ENCODE data around the gene SAXO2. TPM values are rescaled to one million over a fixed set of nuclear protein-coding genes. Genes with fewer than 3 reads are reported as not detected.
"Not testable (repeated sequence)": the region's sequence is repeated elsewhere in the genome, so short reads cannot be mapped to it uniquely, and the experiment has no call there.

The SAXO2 gene
- polyA plus RNA-seq, 4 donors, result 5.1 to 6.9 (median 5.9) TPM

DNA sequence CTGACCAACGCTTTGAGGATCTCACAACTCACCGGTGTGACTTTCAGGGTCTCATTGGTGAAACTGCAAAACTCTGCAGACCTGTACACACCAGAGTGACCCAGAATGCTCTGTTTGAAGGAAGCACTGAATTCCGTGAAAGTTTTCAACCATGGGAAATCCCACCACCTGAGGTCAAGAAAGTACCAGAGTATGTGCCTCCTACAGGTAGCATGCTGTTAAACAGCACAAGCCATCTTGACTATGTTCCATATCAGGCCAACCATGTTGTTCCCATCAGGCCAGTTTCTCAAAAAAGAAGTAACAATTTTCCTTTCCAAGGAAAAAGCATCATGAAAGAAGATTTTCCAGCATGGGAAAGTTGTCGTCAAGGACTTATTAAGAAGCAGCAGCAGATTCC, 19.8 kb downstream of the SAXO2 start:
- not testable (repeated sequence) for DNase-seq (ENCODE audit: low read depth in 4 of 4, low spot score in 3 of 4)

DNA sequence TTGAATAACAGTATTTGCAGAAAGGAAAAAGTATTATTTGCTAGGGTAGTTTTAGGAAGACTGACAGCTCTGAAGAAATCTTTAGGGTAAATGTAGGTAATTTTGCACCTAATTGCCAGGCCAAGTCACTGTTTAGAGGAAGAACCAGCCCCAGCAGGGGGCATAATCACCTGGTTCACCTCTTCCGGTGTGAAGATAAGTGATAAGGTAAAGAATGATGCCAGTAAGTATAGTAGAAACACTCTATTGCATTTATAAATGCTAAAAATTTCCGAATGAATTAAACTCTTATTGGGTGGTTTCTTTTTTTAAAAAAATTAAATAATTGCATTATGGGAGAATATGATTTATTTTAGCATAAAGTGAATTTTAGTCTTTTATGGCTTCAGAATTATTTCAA, 21.8 kb downstream of the SAXO2 start:
- DNase-seq (ENCODE audit: low read depth in 4 of 4, low spot score in 3 of 4), result not testable (repeated sequence)

DNA sequence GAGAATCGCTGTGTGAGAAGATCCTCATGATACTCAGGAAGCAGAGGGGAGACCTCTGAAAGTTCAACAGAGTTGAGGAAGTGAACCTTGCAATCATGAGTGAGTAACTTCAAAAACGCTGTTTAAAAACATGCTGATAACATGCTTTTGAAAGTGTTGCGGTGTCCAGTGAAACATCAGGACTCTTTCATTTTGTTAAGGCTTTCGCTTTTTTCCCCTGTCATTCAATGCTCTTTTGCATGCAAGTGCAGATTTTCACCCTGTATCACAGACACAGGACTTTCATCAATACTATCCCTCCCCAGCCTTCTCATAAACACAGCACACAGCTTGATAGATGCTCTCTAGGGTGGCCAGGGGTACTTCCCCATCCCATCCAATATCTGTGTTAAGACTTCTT, 23.9 kb downstream of the SAXO2 start:
- not testable (repeated sequence) for DNase-seq (ENCODE audit: low read depth in 4 of 4, low spot score in 3 of 4)

DNA sequence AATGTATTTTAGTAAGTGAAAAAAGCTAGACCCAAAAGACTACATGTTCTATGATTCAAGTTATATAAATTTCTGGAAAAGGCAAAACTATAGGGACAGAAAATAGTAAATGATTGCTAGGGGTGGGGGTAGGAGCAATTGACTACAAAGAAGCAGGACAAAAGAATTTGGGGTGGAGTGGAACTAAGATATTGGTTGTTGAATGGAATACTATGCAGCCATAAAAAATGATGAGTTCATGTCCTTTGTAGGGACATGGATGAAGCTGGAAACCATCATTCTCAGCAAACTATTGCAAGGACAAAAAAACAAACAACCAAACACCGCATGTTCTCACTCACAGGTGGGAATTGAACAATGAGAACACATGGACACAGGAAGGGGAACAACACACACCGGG, 25.6 kb downstream of the SAXO2 start:
- not testable (repeated sequence) for DNase-seq (ENCODE audit: low read depth in 4 of 4, low spot score in 3 of 4)

DNA sequence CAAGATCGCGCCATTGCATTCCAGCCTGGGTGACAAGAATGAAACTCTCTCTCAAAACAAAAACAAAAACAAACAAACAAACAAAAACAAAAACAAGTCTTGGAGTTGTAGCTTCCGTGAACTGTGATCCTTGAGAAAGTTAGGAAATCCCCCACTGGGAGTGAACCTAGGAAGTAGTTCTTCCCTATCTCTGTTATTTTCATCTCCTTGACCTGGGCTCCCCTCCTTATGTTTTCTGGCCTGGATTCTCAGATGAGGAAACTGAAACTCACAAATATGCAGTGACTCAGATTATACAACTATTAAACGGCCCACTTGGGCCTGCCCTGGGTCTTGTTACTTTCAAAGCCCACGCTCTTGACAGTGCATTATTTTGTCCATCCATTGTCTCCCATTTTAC, 29.7 kb downstream of the SAXO2 start:
- DNase-seq (ENCODE audit: low read depth in 4 of 4, low spot score in 3 of 4), result no peak

DNA sequence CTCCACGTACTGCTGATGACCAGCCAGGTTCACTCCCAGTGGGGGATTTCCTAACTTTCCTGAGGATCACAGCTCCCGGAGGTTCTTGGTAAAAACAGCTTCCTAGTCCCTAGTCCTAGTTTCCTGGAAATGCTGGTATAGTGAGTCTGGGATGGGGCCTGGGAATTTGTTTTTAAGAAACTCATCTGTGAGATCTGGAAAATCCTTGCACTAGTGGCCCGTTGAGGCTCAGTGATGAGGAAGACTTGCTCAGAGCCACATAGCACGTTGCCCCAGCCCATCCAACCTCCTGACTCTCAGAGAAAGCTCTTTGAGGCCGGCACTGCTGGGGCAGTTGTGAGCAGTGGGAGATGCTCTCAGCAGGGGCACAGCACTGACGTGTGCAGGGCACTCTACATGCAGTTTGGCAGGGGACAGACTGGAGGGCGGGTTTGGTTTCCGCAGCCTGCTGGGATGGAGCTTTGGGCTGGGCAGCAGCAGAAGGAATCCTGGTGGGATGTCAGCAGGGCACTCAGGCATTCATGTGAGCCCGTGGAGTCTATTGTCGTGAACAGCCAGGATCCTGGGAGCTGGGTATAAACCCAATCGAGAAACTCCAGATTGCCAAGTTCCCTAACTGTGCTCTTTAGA, 31.6 kb downstream of the SAXO2 start:
- DNase-seq (ENCODE audit: low read depth in 4 of 4, low spot score in 3 of 4), result no peak

DNA sequence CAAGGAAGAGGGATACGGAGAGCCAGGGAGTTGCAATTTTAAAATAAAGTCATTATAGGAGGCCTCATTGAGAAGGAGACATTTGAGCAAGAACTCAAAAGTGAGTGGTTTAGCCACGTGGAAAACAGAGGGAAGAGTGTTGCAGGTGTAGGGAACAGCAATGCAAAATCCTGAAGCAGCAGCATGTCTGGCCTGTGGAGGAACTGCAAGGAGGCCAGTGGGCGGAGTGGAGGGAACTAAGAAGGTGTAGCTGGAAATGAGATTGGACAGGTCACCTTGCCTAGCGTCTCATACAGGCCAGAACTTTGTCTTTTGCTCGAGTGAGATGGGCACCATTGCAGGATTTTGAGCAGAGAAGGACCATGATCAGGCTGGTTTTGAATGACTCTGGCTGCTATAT, 34.9 kb downstream of the SAXO2 start:
- DNase-seq (ENCODE audit: low read depth in 4 of 4, low spot score in 3 of 4), result no peak

DNA sequence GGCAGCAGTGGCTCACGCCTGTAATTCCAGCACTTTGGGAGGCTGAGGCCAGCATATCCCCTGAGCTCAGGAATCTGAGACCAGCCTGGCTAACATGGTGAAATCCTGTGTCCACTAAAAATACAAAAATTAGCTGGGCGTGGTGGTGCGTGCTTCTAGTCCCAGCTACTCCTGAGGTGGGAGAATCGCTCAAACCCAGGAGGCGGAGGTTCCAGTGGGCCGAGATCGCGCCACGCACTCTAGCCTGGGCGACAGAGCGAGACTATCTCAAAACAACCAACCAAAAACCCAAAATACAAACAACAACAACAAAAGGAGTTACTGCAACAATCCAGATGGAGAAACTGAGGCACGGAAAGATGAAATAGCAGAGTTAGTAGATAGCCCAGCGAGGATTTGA, 35.4 kb downstream of the SAXO2 start:
- DNase-seq (ENCODE audit: low read depth in 4 of 4, low spot score in 3 of 4), result no peak

DNA sequence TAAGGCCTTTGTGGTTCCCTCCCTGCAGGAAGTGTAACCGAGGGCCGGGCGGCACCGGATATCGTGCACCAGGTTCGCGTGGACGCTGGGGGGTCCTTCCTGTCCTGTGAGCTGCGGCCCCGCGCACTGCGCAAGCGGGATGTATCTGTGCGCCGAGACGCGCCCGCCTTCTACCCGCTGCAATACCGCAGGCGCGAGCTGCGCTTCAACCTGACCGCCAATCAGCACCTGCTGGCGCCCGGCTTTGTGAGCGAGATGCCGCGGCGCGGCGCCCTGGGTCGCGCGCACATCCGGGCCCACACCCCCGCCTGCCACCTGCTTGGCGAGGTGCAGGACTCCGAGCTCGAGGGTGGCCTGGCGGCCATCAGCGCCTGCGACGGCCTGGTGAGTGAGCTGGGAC, 35.9 kb downstream of the SAXO2 start:
- DNase-seq (ENCODE audit: low read depth in 4 of 4, low spot score in 3 of 4), result peak in 2 of 4 donors; percentile 5 to 16

DNA sequence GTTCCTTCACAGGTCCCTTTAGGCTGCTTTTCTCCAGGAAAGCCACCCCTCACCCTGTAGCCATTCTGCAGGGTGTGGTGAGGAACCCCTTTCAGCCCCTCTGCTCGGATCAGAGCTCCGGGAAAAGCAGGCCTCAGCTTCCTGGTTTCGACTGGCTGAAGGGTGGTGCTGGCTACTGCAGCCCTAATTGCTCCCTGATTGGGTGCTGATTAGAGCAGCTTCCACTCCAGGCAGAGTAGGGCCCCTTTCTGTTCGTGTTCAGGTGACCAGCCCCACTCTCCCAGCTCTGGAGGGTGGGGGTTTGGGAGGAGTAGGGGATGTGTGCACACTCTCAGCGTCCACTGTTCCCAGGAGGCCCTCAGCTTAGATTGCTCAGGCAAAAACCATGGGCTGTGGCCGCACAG, 36.9 kb downstream of the SAXO2 start:
- not testable (repeated sequence) for DNase-seq (ENCODE audit: low read depth in 4 of 4, low spot score in 3 of 4)

DNA sequence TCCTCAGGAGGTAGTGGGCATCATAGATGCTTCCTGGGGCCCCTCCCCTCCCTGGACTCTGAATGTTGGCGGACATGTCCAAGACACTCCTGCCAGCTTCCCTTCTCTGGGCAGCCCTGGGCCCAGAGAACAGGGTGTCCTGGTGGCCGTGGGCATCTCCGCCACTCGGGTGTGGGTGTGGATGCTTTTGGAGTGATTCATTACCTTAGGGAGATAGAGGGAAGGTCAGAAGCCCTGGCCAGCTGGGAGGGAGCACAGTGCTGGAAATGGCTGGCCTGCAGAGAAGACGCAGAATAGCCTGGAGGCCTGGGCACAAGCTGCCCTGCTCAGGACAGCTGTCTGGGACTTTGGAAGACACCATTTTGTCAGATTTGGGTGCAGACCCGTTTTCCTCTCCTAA, 37.7 kb downstream of the SAXO2 start:
- not testable (repeated sequence) for DNase-seq (ENCODE audit: low read depth in 4 of 4, low spot score in 3 of 4)

DNA sequence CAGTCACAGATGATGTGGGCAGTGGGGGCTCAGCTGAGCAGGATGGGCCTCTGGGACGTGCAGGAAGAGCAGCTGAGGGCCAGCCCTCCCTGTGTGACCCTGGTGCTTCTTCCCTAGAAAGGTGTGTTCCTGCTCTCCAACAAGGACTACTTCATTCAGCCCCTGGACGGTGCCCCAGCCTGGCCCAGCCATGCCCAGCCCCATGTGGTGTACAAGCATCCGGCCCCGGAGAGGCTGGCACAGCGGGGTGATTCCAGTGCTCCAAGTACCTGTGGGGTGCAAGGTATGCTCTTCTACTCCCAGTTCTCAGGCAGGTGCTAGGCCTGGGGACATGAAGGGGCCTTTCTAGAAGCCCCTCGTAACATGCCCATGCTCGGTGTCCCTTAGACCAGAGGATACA, 38.3 kb downstream of the SAXO2 start:
- no peak for DNase-seq (ENCODE audit: low read depth in 4 of 4, low spot score in 3 of 4)

DNA sequence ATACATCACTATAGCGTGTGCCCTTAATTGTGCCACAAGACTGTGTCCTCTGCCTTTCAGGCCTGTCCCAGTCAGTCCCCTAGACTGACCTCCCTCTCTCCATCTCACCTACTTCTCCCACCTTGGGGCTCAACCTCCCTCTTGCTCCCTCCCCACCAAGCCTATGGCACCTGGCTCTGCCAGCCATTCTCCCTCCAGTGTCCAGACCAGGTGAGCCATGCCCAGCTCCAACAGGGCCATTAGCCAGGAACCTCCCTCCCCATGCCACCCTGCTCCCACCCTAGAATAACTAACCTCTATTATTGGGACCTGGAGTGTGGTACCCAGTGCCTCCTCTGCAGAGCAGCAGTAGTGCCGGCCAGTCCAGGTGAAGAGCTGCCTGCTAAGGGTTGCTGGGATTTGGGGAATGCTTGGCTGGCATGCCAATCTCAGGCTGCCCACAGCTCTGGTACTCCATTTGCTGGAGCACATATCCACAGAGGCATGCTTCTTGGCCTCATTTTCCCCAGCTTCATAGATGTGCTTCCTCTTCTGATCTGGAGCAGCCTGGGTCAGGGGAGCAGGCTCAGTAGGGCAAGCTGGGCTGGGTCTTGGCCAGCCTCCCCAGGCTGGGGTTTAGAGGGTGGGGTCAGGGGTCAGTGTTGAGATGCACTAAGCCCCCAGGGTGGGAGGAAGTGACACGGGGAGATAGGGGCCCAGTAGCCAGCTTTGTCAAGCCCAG, 38.8 kb downstream of the SAXO2 start:
- no peak for DNase-seq (ENCODE audit: low read depth in 4 of 4, low spot score in 3 of 4)

DNA sequence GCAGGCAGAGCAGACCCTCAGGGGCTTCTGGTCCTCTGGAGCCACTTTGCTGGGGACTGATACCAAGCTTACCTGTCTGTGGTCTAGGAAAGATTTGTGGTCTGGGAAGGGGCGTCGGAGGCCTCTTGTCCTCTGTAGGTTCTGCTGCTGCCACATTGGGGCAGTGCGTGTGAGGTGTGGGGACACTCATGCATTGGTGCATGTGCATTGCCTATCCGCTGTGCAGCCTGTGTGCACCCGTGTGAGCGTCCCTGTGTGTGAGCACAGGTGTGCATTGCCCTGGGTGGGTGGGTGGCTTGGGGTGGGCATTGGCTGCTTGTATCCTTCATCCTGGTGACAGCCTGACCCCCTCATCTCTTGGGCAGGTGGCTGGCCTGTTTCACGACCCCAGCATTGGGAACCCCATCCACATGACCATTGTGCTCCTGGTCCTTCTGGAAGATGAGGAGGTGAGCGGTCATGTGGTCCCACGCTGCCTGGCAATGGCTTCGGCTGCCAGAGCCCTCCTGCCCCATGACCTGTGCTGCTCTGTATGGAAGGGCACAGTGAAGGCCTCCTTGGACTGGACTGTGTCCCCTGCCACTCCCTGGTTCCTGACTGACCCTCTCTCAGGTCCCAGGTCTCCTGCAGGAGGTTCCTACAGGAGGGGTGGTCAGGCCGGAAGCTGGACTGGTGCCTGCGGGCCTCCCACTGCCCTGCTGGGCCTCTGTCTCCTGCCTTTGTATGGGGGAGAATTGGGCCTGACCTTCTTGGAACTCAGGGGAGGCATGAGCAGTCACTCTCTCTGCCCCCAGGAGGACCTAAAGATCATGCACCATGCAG, 41.5 kb downstream of the SAXO2 start:
- DNase-seq (ENCODE audit: low read depth in 4 of 4, low spot score in 3 of 4), result no peak

DNA sequence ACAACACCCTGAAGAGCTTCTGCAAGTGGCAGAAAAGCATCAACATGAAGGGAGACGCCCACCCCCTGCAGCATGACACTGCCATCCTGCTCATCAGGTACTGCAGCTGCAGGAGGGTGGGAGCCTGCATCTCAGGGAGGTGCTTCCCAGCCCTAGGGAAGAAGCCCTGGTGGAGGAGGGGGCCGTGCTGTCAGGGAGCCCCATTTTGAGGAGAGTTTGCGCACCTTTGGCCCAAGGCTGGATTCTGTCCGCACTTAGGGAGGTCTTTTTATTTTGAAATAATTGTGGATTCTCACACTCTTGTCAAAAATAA, 42.1 kb downstream of the SAXO2 start:
- DNase-seq (ENCODE audit: low read depth in 4 of 4, low spot score in 3 of 4), result no peak

DNA sequence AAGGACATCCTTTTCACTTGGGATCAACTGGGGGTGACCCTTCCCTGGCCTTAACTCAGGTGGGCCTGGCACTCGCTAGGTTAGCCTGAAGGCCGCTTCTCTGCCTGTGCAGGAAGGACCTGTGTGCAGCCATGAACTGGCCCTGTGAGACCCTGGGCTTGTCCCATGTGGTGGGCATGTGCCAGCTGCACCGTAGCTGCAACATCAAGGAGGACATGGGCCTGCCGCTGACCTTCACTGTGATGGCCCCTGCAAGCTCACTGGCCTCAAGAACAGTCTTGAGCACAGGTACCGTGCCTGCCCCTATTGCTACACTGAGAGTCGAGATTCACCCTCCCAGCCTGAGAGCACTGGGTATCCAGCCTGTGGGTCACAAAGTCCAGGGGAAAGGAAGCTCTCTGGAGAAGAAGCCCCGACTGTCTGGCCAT, 43.0 kb downstream of the SAXO2 start:
- DNase-seq (ENCODE audit: low read depth in 4 of 4, low spot score in 3 of 4), result no peak

DNA sequence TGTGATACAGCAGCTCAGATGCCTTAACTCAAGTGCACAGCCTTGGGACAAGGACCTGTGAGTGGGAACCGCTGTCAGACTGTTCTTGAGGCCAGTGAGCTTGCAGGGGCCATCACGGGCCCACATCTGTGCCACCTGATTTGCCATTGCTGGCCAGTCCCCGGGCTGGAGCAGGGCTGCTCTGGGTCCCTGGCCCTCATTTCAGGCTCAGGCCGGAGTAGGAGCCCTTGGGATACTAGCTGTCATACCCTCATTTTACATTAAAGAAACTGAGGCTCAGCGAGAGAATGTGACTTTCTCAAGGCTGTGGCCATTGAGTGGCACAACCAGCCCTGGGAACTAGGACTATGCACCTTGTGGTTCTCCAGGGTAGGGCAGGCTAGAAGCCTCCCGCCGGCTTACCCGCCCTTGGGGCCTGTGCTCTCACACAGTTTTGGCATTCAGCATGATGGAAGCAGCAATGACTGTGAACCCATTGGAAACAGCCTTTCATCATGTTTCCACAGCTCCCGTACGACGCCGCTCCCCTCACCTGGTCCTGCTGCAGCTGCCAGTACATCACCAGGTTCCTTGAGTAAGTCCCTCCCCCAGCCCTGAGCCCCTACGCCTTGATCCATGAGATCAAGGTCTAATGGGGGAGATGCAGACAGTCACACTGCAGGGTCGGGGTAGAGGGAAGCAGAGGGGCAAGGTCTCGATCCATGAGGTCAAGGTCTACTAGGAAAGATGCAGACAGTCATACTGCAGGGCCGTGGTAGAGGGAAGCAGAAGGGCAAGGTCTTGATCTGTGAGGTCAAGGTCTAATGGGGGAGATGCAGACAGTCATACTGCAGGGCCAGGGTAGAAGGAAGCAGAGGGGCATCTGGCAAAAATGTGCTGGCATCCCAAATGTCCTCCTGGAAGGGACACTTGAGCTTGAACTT, 44.4 kb downstream of the SAXO2 start:
- DNase-seq (ENCODE audit: low read depth in 4 of 4, low spot score in 3 of 4), result no peak

DNA sequence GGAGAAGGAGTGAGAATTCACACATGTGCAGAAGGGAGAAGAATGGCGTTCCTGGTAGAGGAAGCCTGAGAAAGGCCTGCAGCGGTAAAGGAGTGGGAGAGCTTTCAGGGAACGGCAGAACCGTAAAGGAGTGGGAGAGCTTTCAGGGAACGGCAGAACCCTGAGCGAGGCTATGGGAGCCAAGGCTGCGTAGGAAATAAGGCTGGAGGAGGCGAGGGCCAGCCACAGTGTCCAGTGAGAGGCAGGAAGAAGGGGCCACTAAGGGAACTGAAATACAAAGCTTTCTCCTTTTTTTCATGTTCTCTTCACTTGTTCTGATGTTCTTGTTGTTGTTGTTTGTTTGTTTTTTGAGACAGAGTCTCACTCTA, 45.1 kb downstream of the SAXO2 start:
- DNase-seq (ENCODE audit: low read depth in 4 of 4, low spot score in 3 of 4), result no peak

DNA sequence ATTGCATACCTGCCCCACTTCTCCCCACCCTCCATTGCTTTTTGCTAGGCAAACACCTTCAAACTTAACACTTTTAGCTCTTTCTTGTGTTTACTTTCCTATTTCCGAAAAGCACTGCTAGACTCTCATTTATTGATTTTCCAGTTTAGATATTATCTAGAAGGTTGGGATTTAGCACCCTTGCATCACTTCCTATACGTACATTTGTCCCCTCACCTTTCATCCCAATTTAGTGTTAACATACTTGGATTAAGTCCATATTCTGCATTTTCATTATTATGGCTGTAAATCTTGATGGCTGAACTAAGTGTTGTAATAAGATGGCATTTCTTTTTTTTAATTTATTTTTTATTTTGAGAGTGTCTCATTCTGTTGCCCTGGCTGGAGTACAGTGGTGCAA, 47.2 kb downstream of the SAXO2 start:
- DNase-seq (ENCODE audit: low read depth in 4 of 4, low spot score in 3 of 4), result no peak

DNA sequence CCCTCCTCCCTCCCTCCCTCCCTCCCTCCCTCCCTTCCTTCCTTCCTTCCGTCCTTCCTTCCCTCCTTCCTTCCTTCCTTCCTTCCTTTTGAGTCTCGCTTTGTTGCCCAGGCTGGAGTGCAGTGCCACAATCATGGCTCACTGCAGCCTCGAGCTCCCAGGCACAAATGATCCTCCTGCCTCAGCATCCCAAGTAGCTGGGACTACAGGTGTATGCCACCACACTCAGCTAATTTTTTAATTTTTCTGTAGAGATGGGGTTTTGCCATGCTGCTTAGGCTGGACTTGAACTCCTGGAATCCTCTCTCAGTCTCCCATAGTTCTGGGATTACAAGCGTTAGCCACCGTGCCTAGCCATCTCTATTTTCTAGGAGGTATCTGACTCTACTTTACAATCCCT, 48.7 kb downstream of the SAXO2 start:
- DNase-seq (ENCODE audit: low read depth in 4 of 4, low spot score in 3 of 4), result not testable (repeated sequence)
